Stimulated activated CD8-positive, alpha-beta memory T cell treated with anti-CD3 and anti-CD28 coated beads, Interleukin-4, amount 100 ng/mL, for 4 hours (primary cell): ENCODE data around the gene PGAP6.
A peak's percentile ranks its signal among the peaks of the same experiment; 100 is the strongest.
"Not testable (repeated sequence)": the region's sequence is repeated elsewhere in the genome, so short reads cannot be mapped to it uniquely, and the experiment has no call there.

Experiments
- DNase-seq, 2 donors: peaks; one replicate each; pipeline ENCODE4 v3.0.0-alpha.2; 2020; ENCODE audit warnings: low read depth in 2 of 2, low spot score in 1 of 2

Gene PGAP6

GRCh38 chr16:379961-380761 lies 1.6 kb downstream of the PGAP6 start:
- no peak for DNase-seq

- no peak for DNase-seq
Observed at GRCh38 chr16:379183-379960, 2.4 kb downstream of the PGAP6 start.

GRCh38 chr16:378821-379182 lies 3.0 kb downstream of the PGAP6 start:
- DNase-seq = no peak

GRCh38 chr16:378113-378820 lies 3.5 kb downstream of the PGAP6 start:
- not testable (repeated sequence) for DNase-seq

GRCh38 chr16:377419-377951 lies 4.3 kb downstream of the PGAP6 start:
- no peak for DNase-seq

- no peak for DNase-seq
Observed at GRCh38 chr16:376817-377418, 4.9 kb downstream of the PGAP6 start.

- no peak for DNase-seq
Observed at GRCh38 chr16:375927-376816, 5.6 kb downstream of the PGAP6 start.

GRCh38 chr16:375212-375611 lies 6.6 kb downstream of the PGAP6 start:
- DNase-seq = no peak

GRCh38 chr16:374616-374926 lies 7.2 kb downstream of the PGAP6 start:
- no peak for DNase-seq

- no peak for DNase-seq
Observed at GRCh38 chr16:373848-374615, 7.7 kb downstream of the PGAP6 start.

- DNase-seq = no peak
Observed at GRCh38 chr16:373020-373598, 8.7 kb downstream of the PGAP6 start.

GRCh38 chr16:372302-372983 lies 9.3 kb downstream of the PGAP6 start:
- no peak for DNase-seq

GRCh38 chr16:371515-372301 lies 10.1 kb downstream of the PGAP6 start:
- DNase-seq = no peak

- DNase-seq = no peak
Observed at GRCh38 chr16:370979-371514, 10.7 kb downstream of the PGAP6 start.

GRCh38 chr16:370443-370842 lies 11.3 kb downstream of the PGAP6 start, which contains the start of gene MRPL28:
Gene MRPL28 (minus strand): TSS chr16:370538. CDS start chr16:370218, 320 bp downstream.
- DNase-seq = peak; percentile 87 to 89

- no peak for DNase-seq
Observed at GRCh38 chr16:369866-370436, 11.8 kb downstream of the PGAP6 start.

- no peak for DNase-seq
Observed at GRCh38 chr16:369275-369865, 12.4 kb downstream of the PGAP6 start.
